GM21381 (cell line): ENCODE data around the gene WDR5.

Experiments used
- ATAC-seq: cut with Tn5 transposase; IDR thresholded peaks from one replicate; pipeline ENCODE4 v1.9.1; 2021; ENCODE audit warnings: mild to moderate bottlenecking, moderate library complexity; ENCODE audit not compliant: unreplicated experiment

The WDR5 gene

GRCh38 chr9:134205672-134206310, 69.9 kb downstream of the WDR5 start:
- no peak for ATAC-seq

GRCh38 chr9:134206311-134207300, 70.7 kb downstream of the WDR5 start:
- no peak for ATAC-seq

- ATAC-seq = no peak
Observed at GRCh38 chr9:134208310-134208841, 72.5 kb downstream of the WDR5 start.

- no peak for ATAC-seq
Observed at GRCh38 chr9:134208981-134209725, 73.3 kb downstream of the WDR5 start.
